ENCODE results near the gene PRODH2. TPM values are rescaled to one million over a fixed set of nuclear protein-coding genes. Genes with fewer than 3 reads are reported as not detected.

Gene PRODH2
- total and polyA plus RNA-seq, 3 donors from 2014 or later: 0.99 to 2.7 (median 1.3) TPM

GRCh38 chr19:35818445-35818844 lies 5.8 kb upstream of the PRODH2 start:
- DNase-seq: no peak
- TF ChIP-seq CTCF (IDR thresholded peaks at IDR 0.05): no peak
- Histone ChIP-seq H3K4me3 (no peak overlapping the region), H3K27me3 (no peaks in the 10 kb centered on the region), H3K36me3 (ENCODE audit: low read depth, missing control alignments) (no peaks in the 10 kb centered on the region), H3K4me1 (no peaks in the 10 kb centered on the region), H3K9me3 (no peaks in the 10 kb centered on the region), H3K27ac (no peak overlapping the region)
- intact Hi-C loops (cut with DNase I; ENCODE audit: low total_unique reads): no loop called here
- WGBS, 2 donors: 62 to 87% methylated on average over 3 of the region's 3 CpGs

GRCh38 chr19:35816846-35817245 lies 4.2 kb upstream of the PRODH2 start:
- Histone ChIP-seq H3K27me3 (no peaks in the 10 kb centered on the region), H3K4me3 (no peak overlapping the region), H3K9me3 (no peaks in the 10 kb centered on the region), H3K36me3 (ENCODE audit: low read depth, missing control alignments) (no peaks in the 10 kb centered on the region), H3K27ac (no peak overlapping the region), H3K4me1 (no peaks in the 10 kb centered on the region)
- no peak for TF ChIP-seq POLR2A (IDR thresholded peaks at IDR 0.05)
- no peak for TF ChIP-seq CTCF (IDR thresholded peaks at IDR 0.05)
- 81 to 85% methylated on average over 8 to 9 of the region's 9 CpGs for WGBS, 2 donors
- intact Hi-C loops (cut with DNase I; ENCODE audit: low total_unique reads): no loop called here
- DNase-seq: no peak

- Histone ChIP-seq H3K9me3 (no peaks in the 10 kb centered on the region), H3K36me3 (ENCODE audit: low read depth, missing control alignments) (no peaks in the 10 kb centered on the region), H3K4me1 (no peaks in the 10 kb centered on the region), H3K27me3 (no peaks in the 10 kb centered on the region), H3K4me3 (no peak overlapping the region), H3K27ac (no peak overlapping the region)
- intact Hi-C loops (cut with DNase I; ENCODE audit: low total_unique reads): no loop called here
- 52 to 61% methylated on average over 6 of the region's 6 CpGs for WGBS, 2 donors
- DNase-seq: no peak
- TF ChIP-seq CTCF (IDR thresholded peaks at IDR 0.05): no peak
- no peak for TF ChIP-seq POLR2A (IDR thresholded peaks at IDR 0.05)
These were observed 3.6 kb upstream of the PRODH2 start for GRCh38 chr19:35816262-35816661.

- TF ChIP-seq CTCF (IDR thresholded peaks at IDR 0.05) (no peak), POLR2A (IDR thresholded peaks at IDR 0.05) (no peak)
- Histone ChIP-seq H3K27me3 (no peaks in the 10 kb centered on the region), H3K4me3 (no peak overlapping the region), H3K9me3 (no peaks in the 10 kb centered on the region), H3K4me1 (no peaks in the 10 kb centered on the region), H3K36me3 (ENCODE audit: low read depth, missing control alignments) (no peaks in the 10 kb centered on the region), H3K27ac (no peak overlapping the region)
- DNase-seq: no peak
- 83 to 90% methylated on average over 11 of the region's 11 CpGs for WGBS, 2 donors
- intact Hi-C loops (cut with DNase I; ENCODE audit: low total_unique reads): no loop called here
These were observed 622 bp upstream of the PRODH2 start for GRCh38 chr19:35813043-35813890.

All from testis (tissue), 3 donors.